ENCODE results near the gene MRPS10.
"Not testable (repeated sequence)": the region's sequence is repeated elsewhere in the genome, so short reads cannot be mapped to it uniquely, and the experiment has no call there.

The MRPS10 gene

GRCh38 chr6:42225419-42225818 lies 7.8 kb upstream of the MRPS10 start:
- DNase-seq (ENCODE audit: low read depth): no peak
- H3K4me3 ChIP-seq (ENCODE audit: low read depth, low read length): no peak overlapping the region
- TF ChIP-seq CTCF (IDR thresholded peaks at IDR 0.05; ENCODE audit: low read depth, low read length, missing control alignments): no peak

- TF ChIP-seq CTCF (IDR thresholded peaks at IDR 0.05; ENCODE audit: low read depth, low read length, missing control alignments): no peak
- H3K4me3 ChIP-seq (ENCODE audit: low read depth, low read length): no peak overlapping the region
- DNase-seq (ENCODE audit: low read depth): no peak
Measured at GRCh38 chr6:42225029-42225339, 7.3 kb upstream of the MRPS10 start.

GRCh38 chr6:42224222-42225028 lies 6.8 kb upstream of the MRPS10 start:
- no peak for TF ChIP-seq CTCF (IDR thresholded peaks at IDR 0.05; ENCODE audit: low read depth, low read length, missing control alignments)
- peak; percentile 91 for DNase-seq (ENCODE audit: low read depth)
- no peak overlapping the region for H3K4me3 ChIP-seq (ENCODE audit: low read depth, low read length)

GRCh38 chr6:42222448-42222847 lies 4.8 kb upstream of the MRPS10 start:
- no peak for DNase-seq (ENCODE audit: low read depth)
- no peak for TF ChIP-seq CTCF (IDR thresholded peaks at IDR 0.05; ENCODE audit: low read depth, low read length, missing control alignments)

GRCh38 chr6:42221546-42221945 lies 3.9 kb upstream of the MRPS10 start:
- DNase-seq (ENCODE audit: low read depth): no peak
- H3K4me3 ChIP-seq (ENCODE audit: low read depth, low read length): no peak overlapping the region
- no peak for TF ChIP-seq CTCF (IDR thresholded peaks at IDR 0.05; ENCODE audit: low read depth, low read length, missing control alignments)

More at GRCh38 chr6:42222448-42222847, 4.8 kb upstream of the MRPS10 start:
- no peak overlapping the region for H3K4me3 ChIP-seq (ENCODE audit: low read depth, low read length)

- no peak for DNase-seq (ENCODE audit: low read depth)
- H3K4me3 ChIP-seq (ENCODE audit: low read depth, low read length): no peak overlapping the region
- no peak for TF ChIP-seq CTCF (IDR thresholded peaks at IDR 0.05; ENCODE audit: low read depth, low read length, missing control alignments)
Measured at GRCh38 chr6:42220807-42221206, 3.1 kb upstream of the MRPS10 start.

- no peak for DNase-seq (ENCODE audit: low read depth)
- H3K4me3 ChIP-seq (ENCODE audit: low read depth, low read length): peak overlapping the region; percentile 62
- no peak for TF ChIP-seq CTCF (IDR thresholded peaks at IDR 0.05; ENCODE audit: low read depth, low read length, missing control alignments)
Measured at GRCh38 chr6:42217157-42217518, 523 bp downstream of the MRPS10 start.

- H3K4me3 ChIP-seq (ENCODE audit: low read depth, low read length): peak overlapping the region; percentile 62; the same call in 1 of the 2 replicates
- not testable (repeated sequence) for DNase-seq (ENCODE audit: low read depth)
Measured at GRCh38 chr6:42216495-42216894, 1.2 kb downstream of the MRPS10 start.

Measured in GM12864 (cell line).